Effector CD4-positive, alpha-beta T cell (primary cell): ENCODE results near the gene PALD1.

Source experiments
- DNase-seq: peaks from one replicate; pipeline ENCODE4 v3.0.0-alpha.2; 2020

PALD1 gene

GRCh38 chr10:70507966-70508365, 29.4 kb downstream of the PALD1 start:
- DNase-seq, result no peak

DNA sequence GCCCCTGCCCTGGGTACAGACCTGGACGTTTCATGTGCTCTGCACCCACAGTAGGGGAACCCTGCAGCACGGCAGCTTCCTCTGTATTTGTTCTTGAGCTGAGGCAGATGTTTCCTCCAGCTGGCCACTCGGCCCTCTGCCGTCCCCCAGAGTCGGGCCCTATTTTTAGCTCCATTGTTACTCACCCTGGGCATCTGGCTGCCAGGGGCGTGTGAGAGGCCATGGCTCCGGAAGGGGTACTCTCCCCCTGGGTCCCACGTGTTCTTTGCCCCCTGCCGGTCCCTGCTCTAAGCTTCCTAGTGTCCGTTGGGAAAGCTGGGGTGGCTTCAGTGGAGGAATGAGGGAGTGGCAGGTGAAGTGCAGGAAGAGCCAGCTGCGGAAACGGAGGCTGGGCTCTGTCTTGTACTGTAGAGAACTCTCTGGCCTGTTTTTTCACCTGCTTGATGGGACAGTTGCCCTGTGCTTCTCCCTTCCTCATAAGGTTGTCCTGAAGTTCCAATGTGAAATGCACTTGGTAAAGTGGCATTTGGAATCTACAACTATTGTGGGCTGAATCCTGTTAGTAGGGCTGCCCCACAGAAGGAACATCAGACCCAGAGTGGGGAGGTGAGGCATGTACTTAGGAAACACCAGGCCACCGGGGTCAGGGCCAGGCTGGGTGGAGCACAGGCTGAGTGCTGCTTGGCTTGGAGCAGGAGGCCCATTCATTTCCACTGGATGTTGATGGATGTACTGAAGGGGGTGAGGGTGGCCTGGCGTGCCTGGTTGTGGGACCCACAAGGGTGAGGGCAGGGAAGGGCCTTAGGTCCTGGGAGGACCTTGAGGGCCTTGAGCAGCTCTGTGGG, 30.6 kb downstream of the PALD1 start:
- DNase-seq, result no peak

DNA sequence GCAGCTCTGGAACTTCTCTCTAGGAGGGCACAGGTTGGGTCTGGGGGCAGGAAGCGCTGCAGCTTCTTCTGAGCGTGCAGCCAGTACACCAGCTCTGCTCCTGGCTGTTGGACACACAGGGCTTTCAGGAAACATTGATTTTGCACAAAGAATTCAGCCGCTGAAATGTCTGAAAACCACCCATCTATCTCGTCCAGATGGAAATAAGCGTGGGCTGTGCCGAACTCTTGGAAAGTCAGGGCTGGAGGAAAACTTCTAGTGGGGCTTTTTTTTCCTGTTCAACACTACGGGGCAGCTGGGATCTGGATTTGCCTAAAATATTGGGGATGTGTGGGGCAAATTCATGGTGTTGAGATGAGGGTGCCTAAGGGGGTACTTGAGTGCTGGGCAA, 31.2 kb downstream of the PALD1 start:
- DNase-seq, result no peak

- no peak for DNase-seq
Measured at GRCh38 chr10:70510453-70510852, 31.9 kb downstream of the PALD1 start.

- DNase-seq, result no peak
Measured at GRCh38 chr10:70510904-70511303, 32.3 kb downstream of the PALD1 start.

- no peak for DNase-seq
Measured at GRCh38 chr10:70512149-70512639, 33.6 kb downstream of the PALD1 start.

- no peak for DNase-seq
Measured at GRCh38 chr10:70513848-70514309, 35.3 kb downstream of the PALD1 start.

- DNase-seq, result no peak
Measured at GRCh38 chr10:70514591-70514990, 36.0 kb downstream of the PALD1 start.

DNA sequence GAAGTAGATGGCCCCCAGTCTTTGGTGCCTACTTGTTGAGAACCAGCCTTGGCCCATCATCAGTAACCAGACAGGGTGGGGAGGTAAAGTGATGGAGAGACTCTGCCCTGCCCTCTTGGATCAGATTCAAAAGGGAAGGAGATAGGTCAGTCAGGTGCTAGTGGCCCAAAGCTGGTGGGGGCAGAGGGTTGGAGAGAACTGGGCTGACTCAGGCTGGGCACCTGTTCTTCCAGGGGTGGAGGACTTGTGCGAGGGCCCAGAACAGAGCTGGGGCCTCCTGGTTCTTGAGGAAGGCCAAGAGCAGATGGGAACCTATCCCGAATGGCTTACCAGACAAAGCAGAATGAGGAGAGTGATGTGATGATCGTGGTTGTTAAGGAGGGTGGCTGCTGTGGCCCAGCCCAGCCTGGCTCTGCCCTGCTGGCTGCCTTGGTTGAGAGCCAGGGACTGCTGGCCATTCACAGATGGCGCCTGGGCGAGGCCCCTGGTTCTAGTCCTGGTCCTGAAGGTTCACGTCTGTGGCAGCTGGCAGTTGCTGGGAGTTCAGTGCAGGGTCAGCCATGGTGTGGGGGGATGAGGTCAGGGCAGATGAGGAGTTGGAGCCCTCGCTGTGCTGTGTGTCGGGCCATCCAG, 36.6 kb downstream of the PALD1 start:
- DNase-seq, result no peak

- DNase-seq, result no peak
Measured at GRCh38 chr10:70518695-70519094, 40.1 kb downstream of the PALD1 start.

- no peak for DNase-seq
Measured at GRCh38 chr10:70523057-70523456, 44.5 kb downstream of the PALD1 start.

DNA sequence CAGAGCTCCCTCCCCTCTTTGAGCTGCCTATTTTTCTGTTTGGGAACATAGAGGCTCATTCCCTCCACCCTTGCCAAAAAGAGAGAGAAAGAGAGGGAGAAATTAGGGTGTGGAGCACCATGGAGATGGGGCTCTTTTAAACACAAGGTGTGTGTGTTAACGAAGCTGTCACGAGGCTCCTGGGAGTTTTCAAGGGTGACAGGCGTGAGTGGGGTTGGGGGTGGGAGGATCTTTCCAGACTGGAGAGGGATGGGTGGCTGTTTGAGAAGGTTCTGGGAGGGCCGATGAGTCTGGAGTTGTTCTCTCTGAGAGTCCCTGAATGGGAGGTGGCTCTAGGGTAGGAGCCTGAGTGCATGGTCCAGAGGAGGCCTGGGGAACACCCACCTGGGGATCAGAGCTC, 45.0 kb downstream of the PALD1 start:
- no peak for DNase-seq

DNA sequence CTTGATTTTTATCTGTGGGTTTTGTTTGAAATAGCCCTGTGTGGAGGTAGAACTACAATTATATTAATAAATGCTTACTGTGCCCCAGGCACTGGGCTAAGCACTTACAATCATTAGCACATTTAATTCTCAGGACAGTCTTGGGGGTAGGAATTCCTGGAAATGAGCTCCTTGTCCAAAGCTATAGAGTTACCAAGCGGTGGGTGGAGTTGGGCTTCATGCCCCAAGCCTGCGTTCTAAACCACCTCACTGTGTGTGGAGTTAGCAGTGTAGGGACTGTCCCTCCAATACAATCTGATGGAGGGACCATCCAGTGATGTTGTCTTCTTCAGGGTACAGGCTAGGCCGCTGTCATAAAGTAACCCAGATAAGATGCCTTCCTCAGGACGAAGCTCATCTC, 49.7 kb downstream of the PALD1 start:
- DNase-seq, result no peak

DNA sequence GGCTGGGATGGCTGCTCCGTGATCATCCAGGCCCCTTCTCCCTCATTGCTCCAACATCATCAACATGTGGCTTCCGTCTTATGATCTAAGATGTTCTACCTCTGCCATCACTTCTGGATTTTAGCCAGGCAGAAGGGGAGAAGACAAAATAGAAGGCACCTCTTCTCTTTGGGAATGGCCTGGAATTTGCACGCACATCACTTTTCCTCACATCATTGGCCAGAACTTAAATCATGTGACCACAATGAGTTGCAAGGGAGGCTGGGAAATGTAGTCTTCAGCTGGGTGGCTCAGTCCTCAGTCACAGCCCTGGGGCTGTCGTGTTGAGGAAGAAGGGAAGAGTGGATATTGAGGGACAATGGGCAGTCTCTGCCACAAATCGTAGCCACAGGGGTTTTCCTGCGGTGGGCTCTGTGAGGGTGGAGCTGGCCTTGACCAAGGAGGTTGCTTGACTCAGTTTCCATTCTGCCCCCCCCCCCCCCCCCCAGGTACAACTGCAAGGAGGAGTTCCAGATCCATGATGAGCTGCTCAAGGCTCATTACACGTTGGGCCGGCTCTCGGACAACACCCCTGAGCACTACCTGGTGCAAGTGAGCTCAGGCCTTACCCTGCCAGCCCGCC, 50.3 kb downstream of the PALD1 start:
- no peak for DNase-seq

DNA sequence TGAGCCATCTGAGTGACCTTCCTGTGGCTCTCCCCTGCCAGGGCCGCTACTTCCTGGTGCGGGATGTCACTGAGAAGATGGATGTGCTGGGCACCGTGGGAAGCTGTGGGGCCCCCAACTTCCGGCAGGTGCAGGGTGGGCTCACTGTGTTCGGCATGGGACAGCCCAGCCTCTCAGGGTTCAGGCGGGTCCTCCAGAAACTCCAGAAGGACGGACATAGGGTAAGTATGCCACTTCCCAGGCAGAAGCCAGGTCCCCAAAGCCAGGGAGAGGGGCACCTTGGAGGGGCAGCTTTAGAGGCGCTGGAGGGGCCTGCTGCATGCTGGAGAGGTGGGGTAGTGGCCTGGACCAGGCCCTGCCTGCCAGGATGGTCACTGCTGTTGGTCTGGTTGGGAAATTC, 51.3 kb downstream of the PALD1 start:
- no peak for DNase-seq

DNA sequence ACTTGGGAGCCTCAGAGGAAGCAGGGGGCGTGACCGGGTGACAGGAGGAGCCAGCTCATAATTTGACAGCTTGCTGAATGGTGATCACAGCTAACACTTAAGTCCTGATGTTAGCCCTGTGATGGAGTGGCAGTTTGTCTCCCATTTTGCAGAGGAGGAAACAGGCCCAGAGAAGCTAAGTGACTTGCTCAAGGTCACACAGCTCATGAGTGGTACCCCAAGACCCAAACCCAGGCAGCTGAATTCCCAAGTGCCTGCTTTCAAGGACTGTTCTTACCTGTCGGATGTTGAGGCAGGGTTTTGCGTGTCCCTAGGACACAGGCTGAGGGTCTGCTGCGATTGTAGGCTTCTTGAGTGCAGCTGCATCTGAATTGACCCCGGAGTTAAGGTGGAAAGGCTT, 51.7 kb downstream of the PALD1 start:
- no peak for DNase-seq

- no peak for DNase-seq
Measured at GRCh38 chr10:70532554-70533188, 54.1 kb downstream of the PALD1 start.

- DNase-seq, result no peak
Measured at GRCh38 chr10:70533189-70533558, 54.6 kb downstream of the PALD1 start.

DNA sequence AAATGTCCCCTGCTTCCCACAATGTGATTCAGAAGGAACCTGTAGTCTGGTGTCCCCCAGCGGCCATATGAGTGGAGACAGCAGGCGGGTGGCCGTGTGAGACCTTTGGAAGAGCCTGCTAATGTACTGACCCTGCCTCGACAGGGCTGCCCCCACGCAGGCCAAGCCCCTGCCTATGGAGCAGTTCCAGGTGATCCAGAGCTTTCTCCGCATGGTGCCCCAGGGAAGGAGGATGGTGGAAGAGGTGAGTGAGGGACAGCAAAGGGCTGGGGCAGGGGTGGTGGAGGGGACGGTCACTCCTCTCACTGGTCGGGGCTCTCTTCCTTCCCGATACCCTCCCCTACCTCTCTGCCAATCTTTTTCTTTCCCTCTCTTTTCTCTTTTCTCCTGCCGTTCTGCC, 55.7 kb downstream of the PALD1 start:
- DNase-seq, result no peak

- no peak for DNase-seq
Measured at GRCh38 chr10:70535001-70535400, 56.4 kb downstream of the PALD1 start.

- no peak for DNase-seq
Measured at GRCh38 chr10:70535451-70535850, 56.9 kb downstream of the PALD1 start.

DNA sequence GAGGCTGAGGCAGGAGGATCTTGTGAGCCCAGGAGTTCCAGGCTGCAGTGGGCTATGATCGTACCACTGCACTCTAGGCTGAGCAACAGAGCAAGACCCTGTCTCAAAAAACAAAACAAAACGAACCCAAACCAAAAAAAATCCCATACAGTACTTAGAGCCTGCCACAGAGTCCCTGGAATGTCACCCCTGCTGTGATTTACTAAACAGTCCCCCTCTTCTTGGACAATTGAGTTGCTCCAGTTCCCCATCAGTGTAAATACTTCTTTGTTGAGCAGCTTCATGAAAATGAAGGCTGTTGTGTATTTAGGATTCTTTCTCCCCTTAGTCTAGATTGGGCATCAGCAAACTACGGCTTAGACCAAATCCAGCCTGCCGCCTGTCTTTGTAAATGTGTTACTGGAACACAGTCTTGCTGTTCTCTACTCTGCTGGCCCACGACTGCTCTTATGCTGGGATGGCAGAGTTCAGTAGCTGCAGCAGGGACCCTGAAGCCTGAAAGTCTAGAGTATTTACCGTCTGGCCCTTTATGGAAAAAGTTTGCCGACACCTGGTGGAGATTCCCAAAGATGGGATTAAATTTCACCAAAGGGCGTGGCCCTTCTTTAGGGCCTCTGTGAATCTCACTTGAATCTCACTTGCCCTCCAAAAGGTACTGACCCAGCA, 57.8 kb downstream of the PALD1 start:
- no peak for DNase-seq
